Hepatocyte (in vitro differentiated cells): ENCODE data around the gene SEC24D. TPM values are rescaled to one million over a fixed set of nuclear protein-coding genes. Genes with fewer than 3 reads are reported as not detected.

ENCODE experiments used
- DNase-seq: peaks from one replicate; pipeline ENCODE4 v3.0.0-alpha.2; 2016; ENCODE audit warnings: low spot score
- H2AFZ ChIP-seq: fragments of 200-600 bp; sonication (generic); 2 replicates; pipeline ENCODE4 v1.6.0; 2016; ENCODE audit warnings: antibody characterized with exemption, mild to moderate bottlenecking
- H3K27ac ChIP-seq: fragments of 200-600 bp; sonication (generic); 2 replicates; pipeline ENCODE4 v1.5.1; 2016; ENCODE audit warnings: mild to moderate bottlenecking
- H3K27me3 ChIP-seq: fragments of 200-600 bp; sonication (generic); 2 replicates; pipeline ENCODE4 v1.6.1; 2016
- H3K36me3 ChIP-seq: fragments of 200-600 bp; sonication (generic); replicated peaks from 2 replicates; pipeline ENCODE4 v1.5.1; 2016; ENCODE audit warnings: low read depth; ENCODE audit not compliant: insufficient read depth
- H3K4me1 ChIP-seq: fragments of 200-600 bp; sonication (generic); 2 replicates; pipeline ENCODE4 v1.5.1; 2016; ENCODE audit warnings: mild to moderate bottlenecking, moderate library complexity; ENCODE audit not compliant: insufficient read depth
- H3K4me2 ChIP-seq: fragments of 200-600 bp; sonication (generic); 2 replicates; pipeline ENCODE4 v1.6.0; 2016
- H3K4me3 ChIP-seq: fragments of 200-600 bp; sonication (generic); 2 replicates; pipeline ENCODE4 v1.5.1; 2016; ENCODE audit warnings: mild to moderate bottlenecking
- H3K79me2 ChIP-seq: fragments of 200-600 bp; sonication (generic); 2 replicates; pipeline ENCODE4 v1.6.0; 2017; ENCODE audit warnings: mild to moderate bottlenecking
- H3K9me2 ChIP-seq: fragments of 200-600 bp; sonication (generic); replicated peaks from 2 replicates; pipeline ENCODE4 v1.6.0; 2017; ENCODE audit warnings: mild to moderate bottlenecking; ENCODE audit not compliant: insufficient read depth
- H3K9me3 ChIP-seq: fragments of 200-600 bp; sonication (generic); 2 replicates; pipeline ENCODE4 v1.5.1; 2016; ENCODE audit warnings: low read depth, mild to moderate bottlenecking
- H4K20me1 ChIP-seq: fragments of 200-600 bp; sonication (generic); 2 replicates; pipeline ENCODE4 v1.6.0; 2016; ENCODE audit warnings: mild to moderate bottlenecking; ENCODE audit not compliant: insufficient read depth, poor library complexity, severe bottlenecking
- EZH2 ChIP-seq: fragments of 200-600 bp; sonication (generic); IDR thresholded peaks from 2 replicates; pipeline ENCODE4 v1.6.1; 2016; ENCODE audit warnings: antibody characterized with exemption, mild to moderate bottlenecking, borderline replicate concordance
- EZH2phosphoT487 ChIP-seq: fragments of 200-600 bp; sonication (generic); IDR thresholded peaks from one replicate; pipeline ENCODE4 v1.6.1; 2018; ENCODE audit warnings: antibody characterized with exemption, mild to moderate bottlenecking, low read depth, moderate library complexity; ENCODE audit not compliant: unreplicated experiment, severe bottlenecking
- WGBS: methylation state at CpG from one replicate; pipeline ENCODE4 v1.1.6; 2016; ENCODE audit warnings: low lambda C conversion rate; ENCODE audit errors: missing lambda C conversion rate; 5-methylcytosine and 5-hydroxymethylcytosine counted together
- polyA plus RNA-seq: library from polyadenylated mRNA; unstranded; fragments of >200 nt; fragmentation: Nextera tagmentation; extraction: Ambion mirVana; gene quantifications from 2 replicates; pipeline ENCODE4 v1.2.1, GENCODE V29; 2016
- total RNA-seq: library from RNA; depleted of rRNA; stranded (reverse); fragments of >200 nt; gene quantifications from 2 replicates; pipeline ENCODE4 v1.2.3, GENCODE V29; 2014
- TF ChIP-seq, protein P1 (sequence below): fragments of 200-600 bp; sonication (generic); IDR thresholded peaks from 2 replicates; pipeline ENCODE4 v1.5.1; 2016; ENCODE audit warnings: antibody characterized with exemption, mild to moderate bottlenecking; ENCODE audit not compliant: poor library complexity

The SEC24D gene, protein sequence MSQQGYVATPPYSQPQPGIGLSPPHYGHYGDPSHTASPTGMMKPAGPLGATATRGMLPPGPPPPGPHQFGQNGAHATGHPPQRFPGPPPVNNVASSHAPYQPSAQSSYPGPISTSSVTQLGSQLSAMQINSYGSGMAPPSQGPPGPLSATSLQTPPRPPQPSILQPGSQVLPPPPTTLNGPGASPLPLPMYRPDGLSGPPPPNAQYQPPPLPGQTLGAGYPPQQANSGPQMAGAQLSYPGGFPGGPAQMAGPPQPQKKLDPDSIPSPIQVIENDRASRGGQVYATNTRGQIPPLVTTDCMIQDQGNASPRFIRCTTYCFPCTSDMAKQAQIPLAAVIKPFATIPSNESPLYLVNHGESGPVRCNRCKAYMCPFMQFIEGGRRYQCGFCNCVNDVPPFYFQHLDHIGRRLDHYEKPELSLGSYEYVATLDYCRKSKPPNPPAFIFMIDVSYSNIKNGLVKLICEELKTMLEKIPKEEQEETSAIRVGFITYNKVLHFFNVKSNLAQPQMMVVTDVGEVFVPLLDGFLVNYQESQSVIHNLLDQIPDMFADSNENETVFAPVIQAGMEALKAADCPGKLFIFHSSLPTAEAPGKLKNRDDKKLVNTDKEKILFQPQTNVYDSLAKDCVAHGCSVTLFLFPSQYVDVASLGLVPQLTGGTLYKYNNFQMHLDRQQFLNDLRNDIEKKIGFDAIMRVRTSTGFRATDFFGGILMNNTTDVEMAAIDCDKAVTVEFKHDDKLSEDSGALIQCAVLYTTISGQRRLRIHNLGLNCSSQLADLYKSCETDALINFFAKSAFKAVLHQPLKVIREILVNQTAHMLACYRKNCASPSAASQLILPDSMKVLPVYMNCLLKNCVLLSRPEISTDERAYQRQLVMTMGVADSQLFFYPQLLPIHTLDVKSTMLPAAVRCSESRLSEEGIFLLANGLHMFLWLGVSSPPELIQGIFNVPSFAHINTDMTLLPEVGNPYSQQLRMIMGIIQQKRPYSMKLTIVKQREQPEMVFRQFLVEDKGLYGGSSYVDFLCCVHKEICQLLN
- total RNA-seq (88.1 and 97.4 TPM in 2 replicates), polyA plus RNA-seq (81.9 and 87.4 TPM in 2 replicates)

DNA sequence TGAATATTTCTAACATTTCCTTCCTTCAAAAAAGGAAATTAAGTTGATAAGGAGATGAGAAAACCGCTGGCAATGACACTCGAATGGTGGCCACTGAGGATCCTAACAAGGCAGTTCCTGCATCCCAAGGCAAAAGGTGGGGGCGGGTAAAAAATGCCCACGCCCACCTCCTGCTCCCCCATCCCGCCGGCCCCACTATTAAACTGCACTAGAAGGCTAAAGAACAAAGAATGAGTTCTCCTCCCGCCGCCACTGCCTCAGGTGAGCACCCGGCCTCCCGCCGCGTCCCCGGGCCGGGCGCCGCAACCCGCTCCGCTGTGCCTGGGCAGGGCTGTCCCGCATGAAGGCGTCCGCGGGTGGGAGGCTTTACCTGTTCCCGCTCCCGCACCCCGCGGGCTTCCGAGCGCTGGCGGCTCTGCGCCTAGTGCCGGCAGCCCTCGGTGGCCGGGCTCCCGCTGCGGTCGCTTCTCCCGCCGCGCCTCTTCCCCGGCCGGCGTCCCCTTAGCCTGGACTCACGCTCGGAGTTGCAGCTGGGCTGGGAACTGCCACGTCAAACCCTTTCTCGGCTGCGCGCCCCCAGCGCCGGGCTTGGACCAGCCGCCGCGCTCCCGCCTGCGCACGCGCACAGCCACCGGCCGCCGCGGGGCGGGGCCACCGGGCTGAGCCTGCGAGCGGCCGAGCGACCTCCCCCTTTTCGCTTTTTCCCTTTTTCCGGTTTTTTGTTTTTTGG, at the start of gene SEC24D:
Gene SEC24D, minus strand, starts transcription at position 556 of the 730 bp plus-strand sequence. CDS start 2,430 bp downstream, outside the sequence.
- Histone ChIP-seq H3K4me3 (peak within 1 kb of the TSS; percentile 84), H2AFZ (peak within 1 kb of the TSS; percentile 78), H3K4me2 (peak within 1 kb of the TSS; percentile 75), H3K27me3 (no peaks in the 10 kb centered on the region), H3K9me2 (no peaks in the 10 kb centered on the region), H3K36me3 (peaks cover 6% of the 10 kb centered on the region), H3K27ac (peak within 1 kb of the TSS; percentile 99), H4K20me1 (peaks cover 33% of the 10 kb centered on the region), H3K4me1 (peaks cover 22% of the 10 kb centered on the region), H3K9me3 (no peaks in the 10 kb centered on the region), H3K79me2 (peaks cover 41% of the 10 kb centered on the region)
- under 1% methylated on average over 55 of the region's 69 CpGs for WGBS
- no peak for TF ChIP-seq EZH2
- TF ChIP-seq, protein P1, sequence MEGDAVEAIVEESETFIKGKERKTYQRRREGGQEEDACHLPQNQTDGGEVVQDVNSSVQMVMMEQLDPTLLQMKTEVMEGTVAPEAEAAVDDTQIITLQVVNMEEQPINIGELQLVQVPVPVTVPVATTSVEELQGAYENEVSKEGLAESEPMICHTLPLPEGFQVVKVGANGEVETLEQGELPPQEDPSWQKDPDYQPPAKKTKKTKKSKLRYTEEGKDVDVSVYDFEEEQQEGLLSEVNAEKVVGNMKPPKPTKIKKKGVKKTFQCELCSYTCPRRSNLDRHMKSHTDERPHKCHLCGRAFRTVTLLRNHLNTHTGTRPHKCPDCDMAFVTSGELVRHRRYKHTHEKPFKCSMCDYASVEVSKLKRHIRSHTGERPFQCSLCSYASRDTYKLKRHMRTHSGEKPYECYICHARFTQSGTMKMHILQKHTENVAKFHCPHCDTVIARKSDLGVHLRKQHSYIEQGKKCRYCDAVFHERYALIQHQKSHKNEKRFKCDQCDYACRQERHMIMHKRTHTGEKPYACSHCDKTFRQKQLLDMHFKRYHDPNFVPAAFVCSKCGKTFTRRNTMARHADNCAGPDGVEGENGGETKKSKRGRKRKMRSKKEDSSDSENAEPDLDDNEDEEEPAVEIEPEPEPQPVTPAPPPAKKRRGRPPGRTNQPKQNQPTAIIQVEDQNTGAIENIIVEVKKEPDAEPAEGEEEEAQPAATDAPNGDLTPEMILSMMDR = no peak
- TF ChIP-seq EZH2phosphoT487 = no peak
- DNase-seq = peak; percentile 95

DNA sequence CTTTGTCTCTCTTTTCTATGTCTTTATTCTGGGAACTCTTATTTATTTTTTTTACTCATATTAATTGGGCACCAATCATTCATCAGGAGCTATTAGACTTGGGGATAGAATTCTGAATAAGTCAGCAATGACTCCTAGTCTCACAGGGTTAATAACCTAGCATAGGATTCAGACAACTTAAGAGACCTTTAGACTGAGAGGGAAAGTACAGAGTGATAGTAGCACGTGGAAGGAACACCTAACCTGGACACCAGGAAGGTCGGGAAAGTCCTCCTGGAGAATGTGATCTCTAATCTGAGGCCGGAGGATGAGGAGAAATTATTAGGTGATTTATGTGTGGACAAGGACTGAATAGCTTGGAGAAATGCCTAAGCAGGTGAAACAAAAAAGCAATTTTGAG, 48.8 kb upstream of the SEC24D start:
- DNase-seq = no peak
- TF ChIP-seq, protein P1 = no peak
- TF ChIP-seq EZH2phosphoT487 (no peak), EZH2 (no peak)

DNA sequence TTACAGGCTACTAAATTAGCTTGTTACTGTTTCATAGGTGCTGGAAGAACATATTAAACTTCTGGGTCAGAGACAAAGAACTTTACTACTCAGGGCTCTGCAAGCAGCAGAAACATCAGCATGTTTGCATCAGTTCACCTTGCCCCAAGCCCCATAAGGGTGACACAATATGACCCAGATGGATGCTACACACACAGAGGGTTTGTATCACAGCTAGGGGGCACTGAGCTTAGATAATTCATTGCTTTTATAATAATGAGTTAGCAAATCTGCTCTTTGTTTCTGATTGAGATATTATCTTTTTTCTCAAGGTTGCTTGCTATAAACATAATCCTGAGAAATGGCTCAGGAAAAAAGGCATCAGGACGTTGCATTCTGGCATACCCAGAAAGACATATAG, 47.9 kb upstream of the SEC24D start:
- H3K36me3 ChIP-seq = no peaks in the 10 kb centered on the region
- H2AFZ ChIP-seq = no peak overlapping the region

More for the DNA sequence above, 48.8 kb upstream of the SEC24D start:
- Histone ChIP-seq H3K9me3 (no peaks in the 10 kb centered on the region), H3K79me2 (no peaks in the 10 kb centered on the region), H3K27me3 (peaks cover 3% of the 10 kb centered on the region), H3K4me2 (no peak overlapping the region), H3K36me3 (no peaks in the 10 kb centered on the region), H3K9me2 (no peaks in the 10 kb centered on the region), H2AFZ (no peak overlapping the region), H4K20me1 (no peaks in the 10 kb centered on the region), H3K4me3 (no peak overlapping the region), H3K27ac (no peak overlapping the region), H3K4me1 (no peaks in the 10 kb centered on the region)
- 77% methylated on average over 3 of the region's 3 CpGs for WGBS

More for the DNA sequence above, 47.9 kb upstream of the SEC24D start:
- Histone ChIP-seq H3K27ac (no peak overlapping the region), H3K4me3 (no peak overlapping the region), H3K4me1 (no peaks in the 10 kb centered on the region), H3K27me3 (peaks cover 3% of the 10 kb centered on the region), H3K79me2 (no peaks in the 10 kb centered on the region), H3K9me3 (no peaks in the 10 kb centered on the region), H3K9me2 (no peaks in the 10 kb centered on the region), H4K20me1 (no peaks in the 10 kb centered on the region), H3K4me2 (no peak overlapping the region)
- no peak for TF ChIP-seq EZH2phosphoT487
- TF ChIP-seq, protein P1 = peak; percentile 8
- 78% methylated on average over 1 of the region's 1 CpG for WGBS
- no peak for DNase-seq
